Skeletal muscle satellite cell (primary cell): ENCODE results near the gene SNIP1.
"Not testable (repeated sequence)": the region's sequence is repeated elsewhere in the genome, so short reads cannot be mapped to it uniquely, and the experiment has no call there.

Experiments
- H3K27me3 ChIP-seq: 2 replicates; pipeline ENCODE4 v1.7.0; 2013; ENCODE audit warnings: low read length; ENCODE audit not compliant: control insufficient read depth, insufficient read depth
- H3K36me3 ChIP-seq: 2 replicates; pipeline ENCODE4 v1.7.0; 2013; ENCODE audit warnings: mild to moderate bottlenecking, control low read depth, low read length; ENCODE audit not compliant: insufficient read depth
- H3K4me1 ChIP-seq: 2 replicates; pipeline ENCODE4 v1.7.0; 2013; ENCODE audit warnings: low read length; ENCODE audit not compliant: control insufficient read depth, insufficient read depth
- H3K4me2 ChIP-seq: 2 replicates; pipeline ENCODE4 v1.7.0; 2013; ENCODE audit warnings: mild to moderate bottlenecking, low read length
- H3K4me3 ChIP-seq: 2 replicates; pipeline ENCODE4 v1.7.0; 2013; ENCODE audit warnings: low read length
- H3K9ac ChIP-seq: 2 replicates; pipeline ENCODE4 v1.7.0; 2013; ENCODE audit warnings: mild to moderate bottlenecking, low read depth, low read length, moderate library complexity
- H3K9me3 ChIP-seq: replicated peaks from 2 replicates; pipeline ENCODE4 v1.7.0; 2013; ENCODE audit warnings: mild to moderate bottlenecking, control low read depth, low read length

The SNIP1 gene

GRCh38 chr1:37574834-37575480 lies 20.9 kb upstream of the SNIP1 start:
- Histone ChIP-seq H3K4me2 (peak overlapping the region; percentile 11), H3K4me3 (peak overlapping the region; percentile 5), H3K36me3 (peaks cover 70% of the 10 kb centered on the region), H3K9ac (peak overlapping the region; percentile 53), H3K4me1 (peaks cover 29% of the 10 kb centered on the region), H3K27me3 (no peaks in the 10 kb centered on the region), H3K9me3 (no peaks in the 10 kb centered on the region)

GRCh38 chr1:37570528-37571334 lies 16.6 kb upstream of the SNIP1 start:
- Histone ChIP-seq H3K4me2 (no peak overlapping the region), H3K27me3 (no peaks in the 10 kb centered on the region), H3K4me3 (no peak overlapping the region), H3K9me3 (no peaks in the 10 kb centered on the region), H3K9ac (no peak overlapping the region), H3K36me3 (peaks cover 91% of the 10 kb centered on the region), H3K4me1 (peaks cover 15% of the 10 kb centered on the region)

DNA sequence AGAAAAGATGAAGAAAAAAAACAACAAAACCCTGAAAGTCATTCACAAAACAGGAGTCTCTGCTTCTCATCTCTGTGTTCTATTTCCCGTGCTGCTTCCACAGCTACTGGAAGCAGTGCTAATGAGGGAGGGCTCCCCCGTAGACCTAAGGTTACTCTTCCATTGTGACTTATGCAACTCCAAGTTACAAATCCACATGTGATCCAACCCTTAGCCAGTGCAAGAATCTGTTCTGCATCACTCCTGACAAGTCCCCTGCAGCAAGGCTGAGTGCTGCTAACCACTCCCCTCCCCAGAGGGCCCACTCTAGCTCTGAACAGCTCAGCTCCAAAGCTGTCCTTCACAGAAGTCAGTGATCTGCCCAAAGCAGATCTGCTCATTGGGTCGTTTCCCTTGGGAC lies 12.9 kb upstream of the SNIP1 start:
- no peak overlapping the region for H3K9ac ChIP-seq
- H3K4me1 ChIP-seq: no peaks in the 10 kb centered on the region
- H3K9me3 ChIP-seq: no peaks in the 10 kb centered on the region
- H3K36me3 ChIP-seq: peaks cover 79% of the 10 kb centered on the region
- no peak overlapping the region for H3K4me2 ChIP-seq
- H3K4me3 ChIP-seq: no peak overlapping the region
- no peaks in the 10 kb centered on the region for H3K27me3 ChIP-seq

DNA sequence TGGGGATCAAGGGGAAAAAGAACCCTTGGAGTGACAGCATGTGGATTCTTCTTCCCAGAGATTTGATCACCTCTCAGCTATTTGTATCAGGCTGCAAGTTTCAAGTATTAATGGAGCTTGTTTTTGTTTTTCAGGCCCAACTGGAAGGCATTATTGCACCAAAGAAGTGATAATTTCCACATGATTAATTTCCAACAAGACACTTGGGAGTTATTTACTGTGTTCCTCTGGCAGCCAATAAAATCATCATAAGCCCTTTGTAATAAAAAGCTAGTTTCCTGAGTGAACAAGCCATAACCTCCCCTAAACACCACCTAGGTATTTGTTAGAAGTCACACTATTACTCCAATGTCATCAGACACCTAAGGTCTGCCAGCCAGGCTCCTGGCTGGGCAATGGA lies 10.8 kb upstream of the SNIP1 start:
- no peak overlapping the region for H3K4me3 ChIP-seq
- no peaks in the 10 kb centered on the region for H3K27me3 ChIP-seq
- no peaks in the 10 kb centered on the region for H3K9me3 ChIP-seq
- H3K36me3 ChIP-seq: peaks cover 64% of the 10 kb centered on the region
- no peak overlapping the region for H3K9ac ChIP-seq
- no peak overlapping the region for H3K4me2 ChIP-seq
- no peaks in the 10 kb centered on the region for H3K4me1 ChIP-seq

GRCh38 chr1:37562984-37563383 lies 8.9 kb upstream of the SNIP1 start:
- H3K27me3 ChIP-seq: no peaks in the 10 kb centered on the region
- no peaks in the 10 kb centered on the region for H3K9me3 ChIP-seq
- H3K4me2 ChIP-seq: no peak overlapping the region
- H3K4me3 ChIP-seq: no peak overlapping the region
- H3K9ac ChIP-seq: no peak overlapping the region
- H3K4me1 ChIP-seq: no peaks in the 10 kb centered on the region
- peaks cover 45% of the 10 kb centered on the region for H3K36me3 ChIP-seq

DNA sequence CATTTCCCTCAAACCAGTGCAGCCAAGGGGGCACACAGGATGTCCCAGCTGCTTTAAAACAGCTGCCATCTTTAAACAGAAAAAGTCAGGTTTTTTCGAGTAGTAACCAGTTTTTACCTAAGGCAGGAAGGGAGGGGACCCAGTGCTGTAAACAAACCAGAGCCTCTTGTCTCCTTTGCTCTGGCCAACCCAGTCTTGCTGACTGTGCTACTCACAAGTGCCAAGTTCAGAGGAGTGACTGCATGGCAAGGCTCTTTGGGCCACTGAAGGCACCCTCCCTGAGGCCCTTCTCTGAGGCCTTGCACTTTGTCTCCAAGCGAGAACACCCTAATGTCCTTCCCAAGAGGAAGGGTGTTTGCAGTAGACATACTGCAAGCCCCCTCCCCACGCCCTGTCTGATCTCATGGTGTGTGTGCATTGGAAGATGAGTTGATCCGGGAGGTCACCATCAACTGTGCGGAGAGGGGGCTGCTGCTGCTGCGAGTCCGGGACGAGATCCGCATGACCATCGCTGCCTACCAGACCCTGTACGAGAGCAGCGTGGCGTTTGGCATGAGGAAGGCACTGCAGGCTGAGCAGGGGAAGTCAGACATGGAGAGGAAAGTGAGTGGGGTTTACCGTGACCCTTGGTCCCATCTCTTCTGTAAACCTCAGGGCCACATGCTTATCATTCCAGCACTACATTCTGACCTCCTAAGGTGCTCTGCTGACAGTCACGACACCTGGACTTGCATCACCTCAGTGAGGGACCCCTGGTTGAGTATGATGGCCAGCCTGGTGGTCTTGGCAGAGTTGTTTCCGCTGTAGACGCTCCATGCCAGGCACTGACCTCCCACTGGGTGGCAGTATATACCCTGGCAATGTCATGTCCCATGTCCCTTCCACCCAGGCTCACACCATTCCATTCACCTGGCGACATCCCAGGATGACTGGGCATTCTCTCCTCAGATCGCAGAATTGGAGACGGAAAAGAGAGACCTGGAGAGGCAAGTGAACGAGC lies 7.3 kb upstream of the SNIP1 start:
- H3K9me3 ChIP-seq: no peaks in the 10 kb centered on the region
- H3K4me2 ChIP-seq: no peak overlapping the region
- peaks cover 9% of the 10 kb centered on the region for H3K4me1 ChIP-seq
- H3K4me3 ChIP-seq: no peak overlapping the region
- H3K36me3 ChIP-seq: peaks cover 30% of the 10 kb centered on the region
- no peaks in the 10 kb centered on the region for H3K27me3 ChIP-seq
- no peak overlapping the region for H3K9ac ChIP-seq

DNA sequence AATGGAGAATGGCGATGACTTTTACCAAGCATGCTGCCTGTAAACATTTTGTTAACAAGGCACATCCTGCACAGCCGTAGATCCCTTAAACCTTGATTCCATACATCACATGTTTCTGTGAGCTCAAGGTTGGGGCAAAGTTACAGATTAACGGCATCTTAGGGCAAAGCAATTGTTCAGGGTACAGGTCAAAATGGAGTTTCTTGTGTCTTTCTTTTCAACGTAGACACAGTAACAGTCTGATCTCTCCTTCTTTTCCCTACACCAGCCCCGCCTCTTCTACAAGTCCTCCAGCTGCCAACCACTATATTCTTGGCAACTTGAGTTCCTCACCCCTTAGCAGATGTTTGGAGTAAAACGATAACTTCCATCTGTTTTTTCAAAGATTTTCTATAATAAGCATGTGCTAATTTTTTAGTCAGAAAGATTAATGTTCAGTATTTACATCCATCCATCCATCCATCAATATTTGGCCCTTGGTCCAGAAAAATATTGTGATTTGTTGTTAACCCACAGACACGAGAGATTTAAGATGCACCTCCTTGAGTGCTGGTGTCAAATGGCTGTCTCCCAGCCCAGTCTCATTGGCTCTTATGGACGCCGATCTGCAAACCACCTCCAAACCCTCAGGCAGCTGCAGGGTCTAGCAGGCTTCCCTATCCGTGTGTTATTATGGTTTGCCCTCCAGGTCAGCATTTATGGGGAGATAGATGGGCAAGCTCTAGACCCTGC lies 6.5 kb upstream of the SNIP1 start:
- Histone ChIP-seq H3K4me3 (no peak overlapping the region), H3K36me3 (peaks cover 21% of the 10 kb centered on the region), H3K4me2 (no peak overlapping the region), H3K9ac (no peak overlapping the region), H3K4me1 (peaks cover 13% of the 10 kb centered on the region), H3K27me3 (no peaks in the 10 kb centered on the region), H3K9me3 (no peaks in the 10 kb centered on the region)

GRCh38 chr1:37559957-37560379 lies 5.9 kb upstream of the SNIP1 start:
- not testable (repeated sequence) for H3K4me3 ChIP-seq, H3K9ac ChIP-seq, H3K4me2 ChIP-seq, H3K27me3 ChIP-seq, H3K9me3 ChIP-seq
- Histone ChIP-seq H3K4me1 (peaks cover 13% of the 10 kb centered on the region), H3K36me3 (peaks cover 15% of the 10 kb centered on the region)

DNA sequence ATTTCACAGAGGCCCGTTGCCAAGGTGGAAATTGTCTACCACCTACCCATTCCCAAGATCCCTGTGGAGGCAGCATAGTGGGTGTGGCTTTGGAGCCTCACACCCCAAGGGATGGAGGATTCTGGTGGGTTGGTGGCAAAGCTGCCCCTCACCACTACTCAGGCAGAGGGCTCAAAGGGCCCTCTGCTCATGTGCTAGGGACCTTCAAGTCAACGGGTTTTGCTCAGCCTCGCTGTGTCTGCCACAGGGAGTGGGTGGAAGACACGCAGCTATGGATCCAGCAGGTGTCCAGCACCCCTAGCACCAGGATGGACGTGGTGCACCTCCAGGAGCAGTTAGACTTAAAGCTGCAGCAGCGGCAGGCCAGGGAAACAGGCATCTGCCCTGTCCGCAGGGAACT lies 5.0 kb upstream of the SNIP1 start:
- no peaks in the 10 kb centered on the region for H3K9me3 ChIP-seq
- H3K4me2 ChIP-seq: no peak overlapping the region
- no peak overlapping the region for H3K4me3 ChIP-seq
- H3K27me3 ChIP-seq: no peaks in the 10 kb centered on the region
- H3K9ac ChIP-seq: no peak overlapping the region
- peaks cover 8% of the 10 kb centered on the region for H3K36me3 ChIP-seq
- peaks cover 13% of the 10 kb centered on the region for H3K4me1 ChIP-seq

GRCh38 chr1:37558411-37558810 lies 4.3 kb upstream of the SNIP1 start:
- H3K4me3 ChIP-seq: no peak overlapping the region
- H3K9ac ChIP-seq: no peak overlapping the region
- peaks cover 8% of the 10 kb centered on the region for H3K36me3 ChIP-seq
- H3K4me2 ChIP-seq: no peak overlapping the region
- peaks cover 13% of the 10 kb centered on the region for H3K4me1 ChIP-seq
- no peaks in the 10 kb centered on the region for H3K9me3 ChIP-seq
- H3K27me3 ChIP-seq: no peaks in the 10 kb centered on the region

DNA sequence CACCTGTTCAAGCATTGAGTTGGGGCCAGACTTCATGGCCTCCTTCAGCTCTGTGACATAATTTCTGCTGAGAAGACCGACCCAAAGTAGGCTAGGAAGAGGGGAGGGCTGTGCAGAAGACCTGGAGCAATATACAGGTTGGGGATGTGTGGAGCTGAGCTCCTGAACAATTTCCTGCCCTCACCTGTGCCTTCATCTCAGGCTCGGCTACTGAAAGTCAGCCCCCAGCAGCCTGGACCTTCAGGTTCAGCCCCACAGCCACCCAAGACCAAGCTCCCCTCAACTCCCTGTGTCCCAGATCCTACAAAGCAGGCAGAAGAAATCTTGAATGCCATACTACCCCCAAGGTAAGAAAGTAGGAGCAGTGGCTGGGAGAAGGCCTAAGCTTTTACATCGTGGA lies 3.3 kb upstream of the SNIP1 start:
- Histone ChIP-seq H3K27me3 (no peaks in the 10 kb centered on the region), H3K4me1 (peaks cover 22% of the 10 kb centered on the region), H3K9ac (peak overlapping the region; percentile 79), H3K4me3 (peak overlapping the region; percentile 71), H3K36me3 (peaks cover 9% of the 10 kb centered on the region), H3K9me3 (no peaks in the 10 kb centered on the region), H3K4me2 (peak overlapping the region; percentile 95)
